ENCODE measurements around the gene KIRREL1.

Gene KIRREL1

DNA sequence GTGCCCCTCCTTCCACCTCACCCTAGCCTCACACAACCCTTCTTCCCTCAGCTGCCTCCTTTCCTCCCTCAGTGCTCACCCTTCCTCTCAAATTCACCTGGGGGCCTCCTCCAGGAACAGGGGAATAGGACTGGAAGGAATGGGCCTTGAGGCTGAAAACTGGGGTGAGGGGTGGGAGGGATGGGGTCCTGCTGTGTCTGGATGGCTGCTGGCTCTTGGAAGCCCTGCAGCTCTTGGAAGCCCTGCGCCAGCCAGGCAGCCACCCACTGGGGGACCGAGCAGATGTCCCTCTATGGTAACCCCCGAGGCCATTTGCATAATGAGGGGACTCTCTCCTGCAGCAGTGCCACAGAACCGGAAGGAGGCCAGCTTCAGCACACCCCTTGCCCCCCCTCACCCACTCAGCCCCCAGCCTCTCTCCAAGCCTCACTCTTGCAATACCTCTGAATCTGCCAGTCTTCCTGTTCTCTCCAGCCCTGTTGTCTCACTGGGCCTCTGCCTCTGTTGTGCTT, 85.2 kb downstream of the KIRREL1 start:
- no peak for TF ChIP-seq SIN3A (IDR thresholded peaks at IDR 0.05; ENCODE audit: borderline replicate concordance, insufficient read depth, low read length)
- TF ChIP-seq FOXP2 (optimal IDR thresholded peaks at IDR 0.05; ENCODE audit: borderline replicate concordance, extremely low read depth, extremely low read length, insufficient read depth): no peak
- TF ChIP-seq, protein P1, sequence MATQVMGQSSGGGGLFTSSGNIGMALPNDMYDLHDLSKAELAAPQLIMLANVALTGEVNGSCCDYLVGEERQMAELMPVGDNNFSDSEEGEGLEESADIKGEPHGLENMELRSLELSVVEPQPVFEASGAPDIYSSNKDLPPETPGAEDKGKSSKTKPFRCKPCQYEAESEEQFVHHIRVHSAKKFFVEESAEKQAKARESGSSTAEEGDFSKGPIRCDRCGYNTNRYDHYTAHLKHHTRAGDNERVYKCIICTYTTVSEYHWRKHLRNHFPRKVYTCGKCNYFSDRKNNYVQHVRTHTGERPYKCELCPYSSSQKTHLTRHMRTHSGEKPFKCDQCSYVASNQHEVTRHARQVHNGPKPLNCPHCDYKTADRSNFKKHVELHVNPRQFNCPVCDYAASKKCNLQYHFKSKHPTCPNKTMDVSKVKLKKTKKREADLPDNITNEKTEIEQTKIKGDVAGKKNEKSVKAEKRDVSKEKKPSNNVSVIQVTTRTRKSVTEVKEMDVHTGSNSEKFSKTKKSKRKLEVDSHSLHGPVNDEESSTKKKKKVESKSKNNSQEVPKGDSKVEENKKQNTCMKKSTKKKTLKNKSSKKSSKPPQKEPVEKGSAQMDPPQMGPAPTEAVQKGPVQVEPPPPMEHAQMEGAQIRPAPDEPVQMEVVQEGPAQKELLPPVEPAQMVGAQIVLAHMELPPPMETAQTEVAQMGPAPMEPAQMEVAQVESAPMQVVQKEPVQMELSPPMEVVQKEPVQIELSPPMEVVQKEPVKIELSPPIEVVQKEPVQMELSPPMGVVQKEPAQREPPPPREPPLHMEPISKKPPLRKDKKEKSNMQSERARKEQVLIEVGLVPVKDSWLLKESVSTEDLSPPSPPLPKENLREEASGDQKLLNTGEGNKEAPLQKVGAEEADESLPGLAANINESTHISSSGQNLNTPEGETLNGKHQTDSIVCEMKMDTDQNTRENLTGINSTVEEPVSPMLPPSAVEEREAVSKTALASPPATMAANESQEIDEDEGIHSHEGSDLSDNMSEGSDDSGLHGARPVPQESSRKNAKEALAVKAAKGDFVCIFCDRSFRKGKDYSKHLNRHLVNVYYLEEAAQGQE (IDR thresholded peaks at IDR 0.05; ENCODE audit: insufficient read depth in 1 of 2, low read depth in 2 of 2, low read length in 2 of 2): no peak
- TF ChIP-seq POLR2AphosphoS5 (IDR thresholded peaks at IDR 0.05; ENCODE audit: low read depth, low read length): no peak
- TF ChIP-seq TAF1 (IDR thresholded peaks at IDR 0.05; ENCODE audit: borderline replicate concordance, insufficient read depth, low read length): no peak

DNA sequence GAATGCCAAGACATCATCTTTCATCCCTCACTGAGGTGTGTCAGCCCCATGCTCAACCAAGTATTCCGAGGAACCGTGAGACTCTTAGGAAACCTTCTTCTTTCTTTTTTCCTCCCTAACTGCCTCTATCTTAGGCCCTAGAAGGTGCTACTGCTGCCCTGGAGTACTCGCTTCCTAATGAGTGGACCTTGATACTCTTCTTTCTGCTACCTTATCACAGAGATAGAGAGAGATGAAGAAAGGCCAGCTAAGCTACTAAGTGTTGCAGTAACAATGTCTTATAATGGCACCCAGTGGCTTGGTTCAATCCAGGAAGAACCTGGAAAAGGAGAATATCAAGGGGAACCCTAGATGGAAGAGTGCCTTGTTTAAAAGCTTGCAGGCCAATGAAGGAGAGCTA, 86.6 kb downstream of the KIRREL1 start:
- TF ChIP-seq FOXP2 (optimal IDR thresholded peaks at IDR 0.05; ENCODE audit: borderline replicate concordance, extremely low read depth, extremely low read length, insufficient read depth): no peak
- no peak for TF ChIP-seq POLR2AphosphoS5 (IDR thresholded peaks at IDR 0.05; ENCODE audit: low read depth, low read length)
- TF ChIP-seq TAF1 (IDR thresholded peaks at IDR 0.05; ENCODE audit: borderline replicate concordance, insufficient read depth, low read length): no peak
- TF ChIP-seq SIN3A (IDR thresholded peaks at IDR 0.05; ENCODE audit: borderline replicate concordance, insufficient read depth, low read length): no peak
- TF ChIP-seq, protein P1 (IDR thresholded peaks at IDR 0.05; ENCODE audit: insufficient read depth in 1 of 2, low read depth in 2 of 2, low read length in 2 of 2): no peak

DNA sequence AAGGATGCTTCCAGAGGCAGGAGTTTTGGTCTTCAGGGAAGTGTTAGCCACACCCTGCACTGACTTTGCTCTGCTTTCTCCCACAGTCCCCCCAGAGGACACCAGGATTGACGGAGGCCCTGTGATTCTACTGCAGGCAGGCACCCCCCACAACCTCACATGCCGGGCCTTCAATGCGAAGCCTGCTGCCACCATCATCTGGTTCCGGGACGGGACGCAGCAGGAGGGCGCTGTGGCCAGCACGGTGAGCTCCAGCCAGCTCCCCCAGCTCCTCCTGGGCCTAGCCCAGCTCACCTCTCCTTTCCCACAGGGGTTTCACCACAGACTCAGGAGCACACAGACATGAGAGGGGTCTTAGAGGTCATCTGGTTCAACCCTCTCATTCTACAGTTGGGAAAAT, 90.9 kb downstream of the KIRREL1 start:
- TF ChIP-seq POLR2AphosphoS5 (IDR thresholded peaks at IDR 0.05; ENCODE audit: low read depth, low read length) (no peak), SIN3A (IDR thresholded peaks at IDR 0.05; ENCODE audit: borderline replicate concordance, insufficient read depth, low read length) (no peak), TAF1 (IDR thresholded peaks at IDR 0.05; ENCODE audit: borderline replicate concordance, insufficient read depth, low read length) (no peak), FOXP2 (optimal IDR thresholded peaks at IDR 0.05; ENCODE audit: borderline replicate concordance, extremely low read depth, extremely low read length, insufficient read depth) (no peak)
- TF ChIP-seq, protein P1 (IDR thresholded peaks at IDR 0.05; ENCODE audit: insufficient read depth in 1 of 2, low read depth in 2 of 2, low read length in 2 of 2): no peak

DNA sequence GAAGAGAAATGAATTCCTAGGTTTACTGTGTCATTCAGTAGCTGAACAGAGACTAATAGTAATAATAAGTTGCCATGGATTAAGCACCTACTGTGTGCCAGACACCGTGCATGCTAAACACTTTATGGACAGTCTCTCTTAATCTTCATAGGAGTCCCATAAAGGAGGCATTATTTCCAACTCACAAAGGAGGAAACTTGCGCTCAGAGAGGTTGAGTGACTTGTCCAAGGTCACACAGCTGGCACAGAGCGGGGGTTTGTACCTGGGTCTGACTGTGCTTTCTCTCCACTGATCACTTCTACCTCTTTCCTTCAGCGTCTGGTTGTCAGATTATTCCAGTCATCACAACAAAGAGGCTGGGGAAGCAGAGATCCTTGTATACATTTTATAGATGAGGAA, 91.3 kb downstream of the KIRREL1 start:
- TF ChIP-seq FOXP2 (optimal IDR thresholded peaks at IDR 0.05; ENCODE audit: borderline replicate concordance, extremely low read depth, extremely low read length, insufficient read depth) (no peak), SIN3A (IDR thresholded peaks at IDR 0.05; ENCODE audit: borderline replicate concordance, insufficient read depth, low read length) (no peak), TAF1 (IDR thresholded peaks at IDR 0.05; ENCODE audit: borderline replicate concordance, insufficient read depth, low read length) (no peak), POLR2AphosphoS5 (IDR thresholded peaks at IDR 0.05; ENCODE audit: low read depth, low read length) (no peak)
- TF ChIP-seq, protein P1 (IDR thresholded peaks at IDR 0.05; ENCODE audit: insufficient read depth in 1 of 2, low read depth in 2 of 2, low read length in 2 of 2): no peak
